ENCODE data around the gene AKT1.

AKT1 gene

DNA sequence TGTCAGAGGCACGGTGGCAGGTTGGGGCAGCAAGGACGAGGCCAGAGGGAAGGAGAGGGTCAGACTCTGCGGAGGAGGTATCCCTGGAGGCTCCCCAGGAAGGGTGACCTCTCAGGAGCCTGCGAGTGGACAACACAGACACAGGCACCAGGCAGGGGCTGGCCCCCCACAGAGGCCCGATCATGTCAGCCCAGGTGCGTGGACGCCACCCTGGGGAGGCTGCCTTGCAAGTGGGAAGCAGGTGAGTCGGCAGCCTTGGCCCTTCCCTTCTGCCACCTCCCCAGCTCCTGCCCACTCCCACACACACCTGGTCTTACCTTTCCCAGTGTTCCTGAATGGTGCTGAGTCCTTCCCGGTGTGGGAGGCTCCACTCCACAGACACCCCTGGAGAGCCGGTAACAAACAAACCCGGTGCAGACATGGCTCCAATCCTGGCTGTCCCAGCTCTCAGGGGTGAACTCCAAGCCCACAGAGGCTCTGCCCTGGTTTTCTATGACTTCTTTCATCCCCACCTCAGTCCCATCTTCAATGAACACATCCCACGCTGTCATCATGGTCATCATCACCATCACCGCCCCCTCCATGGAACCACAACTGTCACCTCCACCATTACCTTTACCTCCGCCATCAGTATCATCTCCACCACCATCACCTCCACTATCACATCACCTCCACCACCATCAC lies 10.5 kb upstream of the AKT1 start:
- Histone ChIP-seq H3K79me2 (ENCODE audit: insufficient read depth, low read depth) (no peaks in the 10 kb centered on the region), H3K4me1 (ENCODE audit: low read depth, poor library complexity, severe bottlenecking) (peaks cover 4% of the 10 kb centered on the region), H3K9ac (no peak overlapping the region), H3K36me3 (ENCODE audit: insufficient read depth) (no peaks in the 10 kb centered on the region), H3K4me3 (IDR thresholded peaks at IDR 0.05; ENCODE audit: insufficient read depth, low read depth, low read length) (no peak overlapping the region), H3K27me3 (ENCODE audit: insufficient read depth, low read depth) (no peaks in the 10 kb centered on the region), H3K27ac (no peak overlapping the region), H2AFZ (ENCODE audit: low read depth) (no peak overlapping the region), H3K4me2 (no peak overlapping the region), H4K20me1 (ENCODE audit: insufficient read depth) (no peaks in the 10 kb centered on the region)
- TF ChIP-seq, protein P1, sequence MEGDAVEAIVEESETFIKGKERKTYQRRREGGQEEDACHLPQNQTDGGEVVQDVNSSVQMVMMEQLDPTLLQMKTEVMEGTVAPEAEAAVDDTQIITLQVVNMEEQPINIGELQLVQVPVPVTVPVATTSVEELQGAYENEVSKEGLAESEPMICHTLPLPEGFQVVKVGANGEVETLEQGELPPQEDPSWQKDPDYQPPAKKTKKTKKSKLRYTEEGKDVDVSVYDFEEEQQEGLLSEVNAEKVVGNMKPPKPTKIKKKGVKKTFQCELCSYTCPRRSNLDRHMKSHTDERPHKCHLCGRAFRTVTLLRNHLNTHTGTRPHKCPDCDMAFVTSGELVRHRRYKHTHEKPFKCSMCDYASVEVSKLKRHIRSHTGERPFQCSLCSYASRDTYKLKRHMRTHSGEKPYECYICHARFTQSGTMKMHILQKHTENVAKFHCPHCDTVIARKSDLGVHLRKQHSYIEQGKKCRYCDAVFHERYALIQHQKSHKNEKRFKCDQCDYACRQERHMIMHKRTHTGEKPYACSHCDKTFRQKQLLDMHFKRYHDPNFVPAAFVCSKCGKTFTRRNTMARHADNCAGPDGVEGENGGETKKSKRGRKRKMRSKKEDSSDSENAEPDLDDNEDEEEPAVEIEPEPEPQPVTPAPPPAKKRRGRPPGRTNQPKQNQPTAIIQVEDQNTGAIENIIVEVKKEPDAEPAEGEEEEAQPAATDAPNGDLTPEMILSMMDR (conservative IDR thresholded peaks at IDR 0.05; ENCODE audit: low read depth, low read length): no peak

DNA sequence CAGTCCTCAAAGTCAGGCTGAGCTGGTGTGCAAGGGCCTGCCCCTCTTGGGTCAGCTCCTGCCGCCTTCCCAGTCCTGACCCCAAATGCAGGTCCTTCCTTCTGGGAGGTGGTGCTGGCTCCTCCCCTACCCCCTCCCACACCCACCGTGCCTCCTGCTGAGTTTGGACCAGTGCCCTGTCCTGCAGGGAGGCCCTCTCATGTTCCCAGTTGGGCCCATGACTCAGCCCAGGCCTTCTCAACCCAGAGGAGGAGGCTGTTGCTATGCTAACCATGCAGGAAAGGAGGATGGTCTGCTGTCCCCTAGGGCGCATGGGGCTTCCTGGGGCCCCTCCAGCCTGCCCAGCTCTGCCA lies 9.8 kb upstream of the AKT1 start:
- Histone ChIP-seq H3K27ac (no peak overlapping the region), H4K20me1 (ENCODE audit: insufficient read depth) (no peaks in the 10 kb centered on the region), H3K36me3 (ENCODE audit: insufficient read depth) (no peaks in the 10 kb centered on the region), H3K4me2 (no peak overlapping the region), H3K9ac (no peak overlapping the region), H3K4me1 (ENCODE audit: low read depth, poor library complexity, severe bottlenecking) (peaks cover 4% of the 10 kb centered on the region), H3K4me3 (IDR thresholded peaks at IDR 0.05; ENCODE audit: insufficient read depth, low read depth, low read length) (no peak overlapping the region), H3K79me2 (ENCODE audit: insufficient read depth, low read depth) (no peaks in the 10 kb centered on the region), H3K27me3 (ENCODE audit: insufficient read depth, low read depth) (no peaks in the 10 kb centered on the region), H2AFZ (ENCODE audit: low read depth) (no peak overlapping the region)
- TF ChIP-seq, protein P1 (conservative IDR thresholded peaks at IDR 0.05; ENCODE audit: low read depth, low read length): no peak

- Histone ChIP-seq H3K79me2 (ENCODE audit: insufficient read depth, low read depth) (no peaks in the 10 kb centered on the region), H3K36me3 (ENCODE audit: insufficient read depth) (no peaks in the 10 kb centered on the region), H2AFZ (ENCODE audit: low read depth) (no peak overlapping the region), H3K9ac (no peak overlapping the region), H4K20me1 (ENCODE audit: insufficient read depth) (no peaks in the 10 kb centered on the region), H3K4me2 (no peak overlapping the region), H3K4me1 (ENCODE audit: low read depth, poor library complexity, severe bottlenecking) (peaks cover 9% of the 10 kb centered on the region), H3K27me3 (ENCODE audit: insufficient read depth, low read depth) (no peaks in the 10 kb centered on the region), H3K4me3 (IDR thresholded peaks at IDR 0.05; ENCODE audit: insufficient read depth, low read depth, low read length) (no peak overlapping the region), H3K27ac (no peak overlapping the region)
- TF ChIP-seq, protein P1 (conservative IDR thresholded peaks at IDR 0.05; ENCODE audit: low read depth, low read length): no peak
These were observed 9.2 kb upstream of the AKT1 start for GRCh38 chr14:104804481-104805325.

DNA sequence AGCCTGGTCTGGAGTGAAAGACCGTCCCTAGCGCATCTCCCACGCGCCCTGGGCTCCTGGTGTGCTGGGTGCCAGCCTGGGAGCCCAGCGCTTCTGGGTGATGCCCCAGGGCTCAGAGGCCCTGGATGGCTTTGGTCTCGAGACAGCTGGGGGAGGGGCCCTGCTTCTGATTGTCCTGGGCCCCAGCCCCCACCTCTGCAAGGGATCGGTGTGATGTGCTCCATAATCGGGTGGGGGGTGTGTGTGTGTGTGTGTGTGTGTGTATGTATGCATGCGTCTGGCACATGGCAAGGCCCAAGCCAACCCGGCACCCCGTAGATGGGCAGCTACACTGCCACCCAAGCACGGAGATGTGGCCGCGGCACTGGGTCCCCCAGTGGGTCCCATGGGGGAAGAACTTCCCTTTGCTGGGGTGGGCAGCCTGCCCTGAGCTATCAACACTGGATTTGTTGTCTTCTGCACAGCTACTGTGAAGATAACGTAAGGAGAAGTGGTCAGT lies 8.4 kb upstream of the AKT1 start:
- no peak overlapping the region for H3K9ac ChIP-seq
- H3K27me3 ChIP-seq (ENCODE audit: insufficient read depth, low read depth): no peaks in the 10 kb centered on the region
- no peaks in the 10 kb centered on the region for H3K36me3 ChIP-seq (ENCODE audit: insufficient read depth)
- H2AFZ ChIP-seq (ENCODE audit: low read depth): no peak overlapping the region
- TF ChIP-seq, protein P1 (conservative IDR thresholded peaks at IDR 0.05; ENCODE audit: low read depth, low read length): no peak
- H3K4me3 ChIP-seq (IDR thresholded peaks at IDR 0.05; ENCODE audit: insufficient read depth, low read depth, low read length): no peak overlapping the region
- H4K20me1 ChIP-seq (ENCODE audit: insufficient read depth): no peaks in the 10 kb centered on the region
- H3K79me2 ChIP-seq (ENCODE audit: insufficient read depth, low read depth): no peaks in the 10 kb centered on the region
- no peak overlapping the region for H3K27ac ChIP-seq
- H3K4me1 ChIP-seq (ENCODE audit: low read depth, poor library complexity, severe bottlenecking): peaks cover 10% of the 10 kb centered on the region
- no peak overlapping the region for H3K4me2 ChIP-seq

Measured in KMS-11 (cell line).